HepG2 (cell line): ENCODE measurements around the gene C6orf136. TPM values are rescaled to one million over a fixed set of nuclear protein-coding genes. Genes with fewer than 3 reads are reported as not detected.

Experiments used
- DDIT3 ChIP-seq: sonication (generic); formaldehyde crosslinking; IDR thresholded peaks from 2 replicates; pipeline ENCODE4 v1.4.0; 2020; ENCODE audit warnings: mild to moderate bottlenecking, missing genetic modification reagents
- RCOR2 ChIP-seq: IDR thresholded peaks from 2 replicates; pipeline ENCODE4 v1.6.1; 2016; ENCODE audit warnings: missing biosample characterization, missing genetic modification reagents
- SMAD9 ChIP-seq: sonication (generic); formaldehyde crosslinking; IDR thresholded peaks from 2 replicates; pipeline ENCODE4 v1.5.1; 2020; ENCODE audit warnings: mild to moderate bottlenecking, missing genetic modification reagents
- SOX13 ChIP-seq, 3 experiments: fragments of 450-650 bp in 1 of 3; sonication (generic) in 1 of 3; formaldehyde crosslinking in 1 of 3; IDR thresholded peaks in 2 of 3; conservative IDR thresholded peaks in 1 of 3; 2 replicates each; pipeline versions ENCODE4 v1.5.0 to v1.6.1; 2016 to 2020; ENCODE audit warnings: antibody characterized with exemption in 1 of 3, mild to moderate bottlenecking in 1 of 3, missing compliant biosample characterization in 1 of 3, missing genetic modification reagents in 1 of 3, moderate library complexity in 1 of 3
- TCF7L2 ChIP-seq: IDR thresholded peaks from 2 replicates; pipeline ENCODE4 v1.6.1; 2011; ENCODE audit warnings: mild to moderate bottlenecking, low read depth, low read length, moderate library complexity
- ZBTB34 ChIP-seq: sonication (generic); formaldehyde crosslinking; IDR thresholded peaks from 2 replicates; pipeline ENCODE4 v1.8.0; 2022; ENCODE audit warnings: mild to moderate bottlenecking, missing genetic modification reagents
- ZBTB46 ChIP-seq: sonication (generic); formaldehyde crosslinking; IDR thresholded peaks from 2 replicates; pipeline ENCODE4 v1.4.0; 2020; ENCODE audit warnings: mild to moderate bottlenecking, missing genetic modification reagents, borderline replicate concordance
- ZBTB7B ChIP-seq: sonication (generic); formaldehyde crosslinking; IDR thresholded peaks from 2 replicates; pipeline ENCODE4 v1.4.0; 2020; ENCODE audit warnings: missing genetic modification reagents
- ZNF17 ChIP-seq: sonication (generic); formaldehyde crosslinking; IDR thresholded peaks from 2 replicates; pipeline ENCODE4 v1.5.0; 2020; ENCODE audit warnings: mild to moderate bottlenecking, missing genetic modification reagents
- ZNF274 ChIP-seq: sonication (generic); formaldehyde crosslinking; IDR thresholded peaks from 2 replicates; pipeline ENCODE4 v1.5.1; 2020; ENCODE audit warnings: mild to moderate bottlenecking, missing genetic modification reagents
- ZNF318 ChIP-seq: sonication (generic); formaldehyde crosslinking; IDR thresholded peaks from 2 replicates; pipeline ENCODE4 v1.4.0; 2020; ENCODE audit warnings: mild to moderate bottlenecking, missing genetic modification reagents
- ZNF501 ChIP-seq: sonication (generic); formaldehyde crosslinking; IDR thresholded peaks from 2 replicates; pipeline ENCODE4 v1.5.1; 2020; ENCODE audit warnings: mild to moderate bottlenecking, moderate library complexity, missing genetic modification reagents
- ZSCAN20 ChIP-seq: sonication (generic); formaldehyde crosslinking; IDR thresholded peaks from 2 replicates; pipeline ENCODE4 v1.4.0; 2020; ENCODE audit warnings: missing genetic modification reagents, mild to moderate bottlenecking, borderline replicate concordance
- ZSCAN25 ChIP-seq: sonication (generic); formaldehyde crosslinking; IDR thresholded peaks from 2 replicates; pipeline ENCODE4 v1.8.0; 2022; ENCODE audit warnings: mild to moderate bottlenecking, missing genetic modification reagents
- polyA plus RNA-seq, 8 experiments: library from polyadenylated mRNA; depleted of rRNA in 3 of 8; stranded (reverse) in 7 of 8; unstranded in 1 of 8; fragments of >200 nt; fragmentation: Illumina TruSeq in 4 of 8; extraction: Trizol in 4 of 8; gene quantifications; 2 replicates each; pipeline versions ENCODE4 v1.2.1 to v1.2.3, GENCODE V29; 2011 to 2016; ENCODE audit warnings: low read depth in 4 of 8, missing spikeins in 1 of 8, mixed read lengths in 1 of 8; ENCODE audit not compliant: insufficient read depth in 1 of 8
- total RNA-seq, 5 experiments: library from RNA; depleted of rRNA; stranded (reverse); fragments of >200 nt; fragmentation: Illumina TruSeq; extraction: Trizol; gene quantifications; 2 replicates each; pipeline ENCODE4 v1.2.3, GENCODE V29; 2016; ENCODE audit warnings: low read depth in 1 of 5

Gene C6orf136
- total and polyA plus RNA-seq, 2 of the 13 experiments (the other 11 are each of a cell fraction or from before 2014, with no cell fraction given) = 12.0 to 26.2 TPM

- TF ChIP-seq ZNF318 (CRISPR knock-in tag) (no peak), ZNF501 (CRISPR knock-in tag) (peak; percentile 64; the same call in 1 of the 2 replicates), ZSCAN25 (0 out of 2 replicates have a peak, but pooled peaks have one; percentile 7), ZBTB7B (CRISPR knock-in tag) (0 out of 2 replicates have a peak, but pooled peaks have one; percentile 21), ZNF274 (CRISPR knock-in tag) (no peak; the same call in 1 of the 2 replicates), ZBTB34 (CRISPR knock-in tag) (no peak), RCOR2 (CRISPR knock-in tag) (no peak), TCF7L2 (no peak), ZNF17 (no peak), DDIT3 (CRISPR knock-in tag) (no peak), ZSCAN20 (CRISPR knock-in tag) (no peak), SOX13 (IDR thresholded peaks at IDR 0.05) (no peak), SOX13 (CRISPR knock-in tag; conservative IDR thresholded peaks at IDR 0.05 in 1 of 2, IDR thresholded peaks at IDR 0.05 in 1 of 2) (peak in 1 of 2 experiments; percentile 15; a peak in 1 of 4 replicates), ZBTB46 (CRISPR knock-in tag) (no peak), SMAD9 (CRISPR knock-in tag) (no peak)
Observed at GRCh38 chr6:30690403-30691207, 43.7 kb downstream of the C6orf136 start, which contains the start of gene NRM (continued).
